ENCODE data around the gene KRTAP9-6. TPM values are rescaled to one million over a fixed set of nuclear protein-coding genes. Genes with fewer than 3 reads are reported as not detected.

Gene KRTAP9-6
- polyA plus RNA-seq, 10 donors = 0.15 to 0.30 (median 0.27) TPM; not detected in 5

Other genes starting within 250 kb of the KRTAP9-6 start
- gene KRTAP1-5, start 238.2 kb upstream of the KRTAP9-6 start, polyA plus RNA-seq (ENCODE audit: insufficient read length in 10 of 10) = not detected
- not detected for gene KRTAP1-4, start 235.2 kb upstream of the KRTAP9-6 start, polyA plus RNA-seq (ENCODE audit: insufficient read length in 10 of 10)
- gene KRTAP1-3, start 230.5 kb upstream of the KRTAP9-6 start, polyA plus RNA-seq (ENCODE audit: insufficient read length in 10 of 10) = under 1 TPM in 1 of 10 donors, not detected in 9; 0.25 TPM
- gene KRTAP1-1, start 223.9 kb upstream of the KRTAP9-6 start, polyA plus RNA-seq (ENCODE audit: insufficient read length in 10 of 10) = not detected
- gene KRTAP2-1, start 218.1 kb upstream of the KRTAP9-6 start, polyA plus RNA-seq (ENCODE audit: insufficient read length in 10 of 10) = not detected
- not detected for gene KRTAP2-2, start 210.1 kb upstream of the KRTAP9-6 start, polyA plus RNA-seq (ENCODE audit: insufficient read length in 10 of 10)
- gene KRTAP2-3, start 205.3 kb upstream of the KRTAP9-6 start, polyA plus RNA-seq (ENCODE audit: insufficient read length in 10 of 10) = not detected
- gene KRTAP2-4, start 199.5 kb upstream of the KRTAP9-6 start, polyA plus RNA-seq (ENCODE audit: insufficient read length in 10 of 10) = not detected
- not detected for gene KRTAP4-7, start 181.2 kb upstream of the KRTAP9-6 start, polyA plus RNA-seq (ENCODE audit: insufficient read length in 10 of 10)
- gene KRTAP4-8, start 167.2 kb upstream of the KRTAP9-6 start, polyA plus RNA-seq (ENCODE audit: insufficient read length in 10 of 10) = not detected
- not detected for gene KRTAP4-16, start 163.2 kb upstream of the KRTAP9-6 start, polyA plus RNA-seq (ENCODE audit: insufficient read length in 10 of 10)
- gene KRTAP4-9, start 160.0 kb upstream of the KRTAP9-6 start, polyA plus RNA-seq (ENCODE audit: insufficient read length in 10 of 10) = not detected
- not detected for gene KRTAP4-11, start 147.0 kb upstream of the KRTAP9-6 start, polyA plus RNA-seq (ENCODE audit: insufficient read length in 10 of 10)
- gene KRTAP4-12, start 141.2 kb upstream of the KRTAP9-6 start, polyA plus RNA-seq (ENCODE audit: insufficient read length in 10 of 10) = not detected
- not detected for gene KRTAP4-6, start 124.8 kb upstream of the KRTAP9-6 start, polyA plus RNA-seq (ENCODE audit: insufficient read length in 10 of 10)
- gene KRTAP4-5, start 115.6 kb upstream of the KRTAP9-6 start, polyA plus RNA-seq (ENCODE audit: insufficient read length in 10 of 10) = not detected
- not detected for gene KRTAP4-4, start 104.6 kb upstream of the KRTAP9-6 start, polyA plus RNA-seq (ENCODE audit: insufficient read length in 10 of 10)
- gene KRTAP4-3, start 97.2 kb upstream of the KRTAP9-6 start, polyA plus RNA-seq (ENCODE audit: insufficient read length in 10 of 10) = not detected
- not detected for gene KRTAP4-2, start 87.2 kb upstream of the KRTAP9-6 start, polyA plus RNA-seq (ENCODE audit: insufficient read length in 10 of 10)
- gene KRTAP4-1, start 80.5 kb upstream of the KRTAP9-6 start, polyA plus RNA-seq (ENCODE audit: insufficient read length in 10 of 10) = not detected
- gene KRTAP9-1, start 75.5 kb upstream of the KRTAP9-6 start, polyA plus RNA-seq (ENCODE audit: insufficient read length in 10 of 10) = not detected
- not detected for gene KRTAP9-2, start 38.7 kb upstream of the KRTAP9-6 start, polyA plus RNA-seq (ENCODE audit: insufficient read length in 10 of 10)
- gene KRTAP9-3, start 32.9 kb upstream of the KRTAP9-6 start, polyA plus RNA-seq (ENCODE audit: insufficient read length in 10 of 10) = not detected
- gene KRTAP9-8, start 27.4 kb upstream of the KRTAP9-6 start, polyA plus RNA-seq (ENCODE audit: insufficient read length in 10 of 10) = not detected
- gene KRTAP9-4, start 15.7 kb upstream of the KRTAP9-6 start, polyA plus RNA-seq (ENCODE audit: insufficient read length in 10 of 10) = not detected
- not detected for gene KRTAP9-9, start 10.0 kb upstream of the KRTAP9-6 start, polyA plus RNA-seq (ENCODE audit: insufficient read length in 10 of 10)
- gene KRTAP9-7, start 10.3 kb downstream of the KRTAP9-6 start, polyA plus RNA-seq (ENCODE audit: insufficient read length in 10 of 10) = not detected
- not detected for gene KRTAP29-1, start 37.5 kb downstream of the KRTAP9-6 start, polyA plus RNA-seq (ENCODE audit: insufficient read length in 10 of 10)
- not detected for gene KRTAP16-1, start 43.9 kb downstream of the KRTAP9-6 start, polyA plus RNA-seq (ENCODE audit: insufficient read length in 10 of 10)
- not detected for gene KRTAP17-1, start 50.3 kb downstream of the KRTAP9-6 start, polyA plus RNA-seq (ENCODE audit: insufficient read length in 10 of 10)
- gene KRT33A, start 85.5 kb downstream of the KRTAP9-6 start, polyA plus RNA-seq (ENCODE audit: insufficient read length in 10 of 10) = not detected
- under 1 TPM in 6 of 10 donors, not detected in 4; 0.09 to 0.26 (median 0.18) TPM for gene KRT33B, start 104.4 kb downstream of the KRTAP9-6 start, polyA plus RNA-seq (ENCODE audit: insufficient read length in 10 of 10)
- gene KRT34, start 116.9 kb downstream of the KRTAP9-6 start, polyA plus RNA-seq (ENCODE audit: insufficient read length in 10 of 10) = under 1 TPM in 1 of 10 donors, not detected in 9; 0.12 TPM
- gene KRT31, start 132.2 kb downstream of the KRTAP9-6 start, polyA plus RNA-seq (ENCODE audit: insufficient read length in 10 of 10) = 1 to 10 TPM; 3.3 to 6.5 (median 4.7) TPM
- gene KRT37, start 159.2 kb downstream of the KRTAP9-6 start, polyA plus RNA-seq (ENCODE audit: insufficient read length in 10 of 10) = not detected
- gene KRT38, start 175.6 kb downstream of the KRTAP9-6 start, polyA plus RNA-seq (ENCODE audit: insufficient read length in 10 of 10) = not detected
- gene KRT32, start 202.0 kb downstream of the KRTAP9-6 start, polyA plus RNA-seq (ENCODE audit: insufficient read length in 10 of 10) = under 1 TPM in 1 of 10 donors, not detected in 9; 0.11 TPM
- gene KRT35, start 215.8 kb downstream of the KRTAP9-6 start, polyA plus RNA-seq (ENCODE audit: insufficient read length in 10 of 10) = not detected
- gene KRT36, start 224.5 kb downstream of the KRTAP9-6 start, polyA plus RNA-seq (ENCODE audit: insufficient read length in 10 of 10) = not detected
- 100 to 1,000 TPM in 1 of 10 donors, 10 to 100 TPM in 1, under 1 TPM in 4, not detected in 4; 0.31 to 228 (median 0.67) TPM for gene KRT13, start 240.2 kb downstream of the KRTAP9-6 start, polyA plus RNA-seq (ENCODE audit: insufficient read length in 10 of 10)